Astrocyte of the cerebellum (primary cell): Measurements from ENCODE around the gene WIPF2.

Experiments
- DNase-seq: peaks from one replicate; pipeline ENCODE4 v3.0.0-alpha.2; 2011; ENCODE audit warnings: low read depth
- H3K4me3 ChIP-seq: 2 replicates; pipeline ENCODE4 v1.5.1; 2011; ENCODE audit warnings: mild to moderate bottlenecking, low read depth, low read length, moderate library complexity
- in situ Hi-C: cut with HindIII; loops from 2 replicates; pipeline ENCODE4 v1.10.0; 2017; ENCODE audit warnings: low sequenced_read_pairs
- TF ChIP-seq, protein P1 (sequence below): IDR thresholded peaks from 2 replicates; pipeline ENCODE4 v1.5.1; 2012; ENCODE audit warnings: low read length, low read depth, moderate library complexity, mild to moderate bottlenecking; ENCODE audit errors: missing control alignments

Gene WIPF2

DNA sequence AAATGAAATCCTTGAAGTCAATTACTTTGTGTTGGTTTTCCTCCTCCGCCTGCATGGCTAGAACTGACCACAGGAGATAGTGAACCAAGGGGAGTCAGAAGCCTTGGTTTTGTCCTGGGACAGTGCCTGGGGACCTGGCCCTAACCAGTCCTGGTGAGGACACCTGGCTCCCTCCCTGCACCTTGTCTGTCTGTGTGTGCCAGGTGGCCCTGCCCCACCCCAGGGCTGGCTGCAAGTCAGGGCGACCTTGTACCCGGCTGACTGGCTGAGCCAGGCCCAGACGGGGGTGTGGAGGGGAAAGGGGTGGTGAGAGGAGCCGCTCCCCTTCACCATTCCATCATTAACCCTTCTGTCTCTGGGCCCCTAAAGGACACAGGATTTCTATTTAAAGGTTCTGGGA lies 38.4 kb upstream of the WIPF2 start:
- in situ Hi-C loops, result no loop called here

DNA sequence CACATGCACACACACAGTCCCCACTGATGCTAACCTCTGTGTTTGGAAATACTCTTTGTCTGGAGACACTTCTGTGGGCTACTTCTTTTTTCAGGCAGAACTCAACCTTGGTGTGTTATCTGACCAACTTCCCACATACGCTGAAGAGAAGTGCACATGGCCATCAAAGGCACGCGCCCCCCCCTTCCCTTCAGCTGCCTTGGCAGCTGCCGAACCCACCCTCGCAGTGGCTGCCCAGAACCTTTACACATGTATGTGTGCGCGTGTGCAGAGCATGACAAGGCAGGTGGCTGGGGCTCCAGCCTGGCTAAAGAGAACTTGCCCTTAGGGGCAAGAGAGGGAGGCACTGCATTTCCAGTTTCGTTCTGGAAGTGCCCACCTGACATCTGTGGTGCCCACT lies 37.9 kb upstream of the WIPF2 start:
- no peak overlapping the region for H3K4me3 ChIP-seq
- no peak for DNase-seq
- in situ Hi-C loops, result no loop called here
- TF ChIP-seq, protein P1, sequence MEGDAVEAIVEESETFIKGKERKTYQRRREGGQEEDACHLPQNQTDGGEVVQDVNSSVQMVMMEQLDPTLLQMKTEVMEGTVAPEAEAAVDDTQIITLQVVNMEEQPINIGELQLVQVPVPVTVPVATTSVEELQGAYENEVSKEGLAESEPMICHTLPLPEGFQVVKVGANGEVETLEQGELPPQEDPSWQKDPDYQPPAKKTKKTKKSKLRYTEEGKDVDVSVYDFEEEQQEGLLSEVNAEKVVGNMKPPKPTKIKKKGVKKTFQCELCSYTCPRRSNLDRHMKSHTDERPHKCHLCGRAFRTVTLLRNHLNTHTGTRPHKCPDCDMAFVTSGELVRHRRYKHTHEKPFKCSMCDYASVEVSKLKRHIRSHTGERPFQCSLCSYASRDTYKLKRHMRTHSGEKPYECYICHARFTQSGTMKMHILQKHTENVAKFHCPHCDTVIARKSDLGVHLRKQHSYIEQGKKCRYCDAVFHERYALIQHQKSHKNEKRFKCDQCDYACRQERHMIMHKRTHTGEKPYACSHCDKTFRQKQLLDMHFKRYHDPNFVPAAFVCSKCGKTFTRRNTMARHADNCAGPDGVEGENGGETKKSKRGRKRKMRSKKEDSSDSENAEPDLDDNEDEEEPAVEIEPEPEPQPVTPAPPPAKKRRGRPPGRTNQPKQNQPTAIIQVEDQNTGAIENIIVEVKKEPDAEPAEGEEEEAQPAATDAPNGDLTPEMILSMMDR, result no peak

More for the DNA sequence above, 38.4 kb upstream of the WIPF2 start:
- TF ChIP-seq, protein P1, result no peak
- no peak for DNase-seq
- no peak overlapping the region for H3K4me3 ChIP-seq

DNA sequence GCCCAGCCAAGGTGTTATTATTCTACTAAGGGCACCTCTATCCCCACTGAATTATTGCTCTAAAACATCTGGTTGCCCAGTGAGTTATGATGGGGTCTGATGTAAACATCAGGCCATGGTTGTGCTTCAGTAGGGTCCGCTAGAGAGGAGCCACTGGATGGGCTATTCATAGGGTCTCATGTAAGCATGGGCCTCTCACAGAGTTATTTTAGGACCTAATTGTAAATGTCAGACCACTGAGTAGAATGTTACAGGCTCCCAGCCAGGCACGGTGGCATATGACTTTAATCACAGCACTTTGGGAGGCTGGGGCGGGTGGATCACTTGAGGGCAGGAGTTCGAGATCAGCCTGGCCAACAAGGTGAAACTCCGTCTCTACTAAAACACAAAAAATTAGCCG lies 36.5 kb upstream of the WIPF2 start:
- DNase-seq, result no peak
- in situ Hi-C loops, result no loop called here
- TF ChIP-seq, protein P1, result no peak
- no peak overlapping the region for H3K4me3 ChIP-seq

DNA sequence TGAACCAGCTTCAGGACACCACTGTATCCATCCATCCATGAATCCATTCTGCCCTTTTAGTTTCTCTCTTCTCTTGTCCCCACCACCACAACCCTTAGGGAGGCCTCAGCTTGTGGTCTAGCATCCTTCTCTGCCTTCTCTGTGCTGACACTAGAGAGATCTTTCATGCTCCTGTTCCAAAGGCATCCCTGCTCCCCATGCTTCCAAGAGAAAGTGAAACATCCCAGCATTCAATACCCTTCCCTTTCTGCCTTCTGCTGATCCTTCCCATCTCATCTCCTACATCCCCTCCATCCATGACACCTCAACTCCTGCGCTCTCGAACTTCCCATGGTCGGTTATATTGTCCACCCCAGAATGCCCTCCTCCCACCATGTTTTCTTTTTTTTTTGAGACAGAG lies 31.9 kb upstream of the WIPF2 start:
- H3K4me3 ChIP-seq, result no peak overlapping the region
- TF ChIP-seq, protein P1, result no peak
- DNase-seq, result no peak
- in situ Hi-C loops, result no loop called here

DNA sequence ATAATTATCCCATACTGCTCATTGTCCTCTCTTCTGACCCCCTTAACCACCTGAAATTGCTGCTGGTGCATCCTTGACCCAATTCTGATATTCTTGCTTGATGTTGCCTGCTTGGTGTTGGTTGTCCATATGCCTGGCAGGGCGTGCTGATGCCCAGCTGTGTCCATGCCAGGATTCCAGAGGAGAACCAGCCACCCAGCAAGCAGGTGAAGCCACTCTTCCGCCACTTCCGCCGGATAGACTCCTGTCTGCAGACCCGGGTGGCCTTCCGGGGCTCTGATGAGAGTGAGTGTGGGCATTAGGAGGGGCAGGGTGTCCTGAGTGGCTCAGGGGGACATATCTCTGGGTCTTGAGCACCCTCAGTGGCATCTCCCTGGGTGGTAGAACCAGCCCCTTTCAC lies 30.4 kb upstream of the WIPF2 start:
- H3K4me3 ChIP-seq, result no peak overlapping the region
- in situ Hi-C loops, result no loop called here
- TF ChIP-seq, protein P1, result no peak
- DNase-seq, result no peak

DNA sequence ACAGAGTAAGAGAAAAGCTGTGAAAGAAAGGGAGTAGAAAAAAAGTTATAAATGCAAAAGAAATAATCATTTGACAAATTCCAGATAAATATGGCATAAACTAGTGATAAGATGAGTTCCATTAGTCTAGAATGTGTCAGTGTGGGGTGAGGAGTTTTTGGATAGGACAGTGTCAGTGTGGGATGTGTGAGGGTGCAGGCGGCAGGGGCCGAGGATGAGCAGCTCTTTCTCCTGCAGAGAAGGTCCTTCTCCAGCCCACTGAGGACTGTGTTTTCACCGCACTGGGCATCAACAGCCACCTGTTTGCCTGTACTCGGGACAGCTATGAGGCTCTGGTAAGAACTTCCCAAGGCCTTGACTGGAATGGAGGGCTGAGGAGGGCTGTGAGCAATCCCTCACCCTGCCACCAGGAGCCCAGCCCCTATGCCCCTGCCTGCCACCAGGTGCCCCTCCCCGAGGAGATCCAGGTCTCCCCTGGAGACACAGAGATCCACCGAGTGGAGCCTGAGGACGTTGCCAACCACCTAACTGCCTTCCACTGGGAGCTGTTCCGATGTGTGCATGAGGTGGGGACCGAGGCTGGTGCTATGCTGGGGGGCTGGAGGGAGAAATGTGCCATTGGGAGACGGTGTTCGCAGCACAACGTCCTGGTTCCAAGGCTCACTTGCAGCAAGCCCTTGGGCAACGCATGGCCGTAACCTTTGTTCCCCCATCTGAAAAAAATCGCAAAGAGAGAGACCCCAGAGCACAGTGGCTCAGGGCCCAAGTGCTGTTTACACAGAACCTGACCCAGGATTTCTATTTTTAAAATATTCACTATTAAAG lies 28.7 kb upstream of the WIPF2 start:
- in situ Hi-C loops, result loop anchor here (5.0 kb wide), 2 partner anchors 88 to 107 kb away; partner anchors contain the start of gene NR1D1
- H3K4me3 ChIP-seq, result no peak overlapping the region

More for the DNA sequence above, 28.7 kb upstream of the WIPF2 start:
- TF ChIP-seq, protein P1, result peak; percentile 54
- no peak for DNase-seq
